ENCODE data around the gene CDKN1A.

The CDKN1A gene

DNA sequence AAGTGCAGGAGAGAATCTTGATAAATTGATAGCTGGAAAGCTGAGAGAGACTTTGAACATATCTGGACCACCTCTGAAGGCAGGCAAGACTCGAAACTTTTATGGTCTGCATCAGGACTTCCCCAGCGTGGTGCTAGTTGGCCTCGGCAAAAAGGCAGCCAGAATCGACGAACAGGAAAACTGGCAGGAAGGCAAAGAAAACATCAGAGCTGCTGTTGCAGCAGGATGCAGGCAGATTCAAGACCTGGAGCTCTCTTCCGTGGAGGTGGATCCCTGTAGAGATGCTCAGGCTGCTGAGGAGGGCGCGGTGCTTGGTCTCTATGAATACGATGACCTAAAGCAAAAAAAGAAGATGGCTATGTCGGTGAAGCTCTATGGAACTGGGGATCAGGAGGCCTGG, 4.6 kb upstream of the CDKN1A start:
- in situ Hi-C loops (cut with MboI; ENCODE audit: low pct_unique_long_range_greater_than_20kb, low sequenced_read_pairs), result no loop called here
- DNase-seq, result no peak

DNA sequence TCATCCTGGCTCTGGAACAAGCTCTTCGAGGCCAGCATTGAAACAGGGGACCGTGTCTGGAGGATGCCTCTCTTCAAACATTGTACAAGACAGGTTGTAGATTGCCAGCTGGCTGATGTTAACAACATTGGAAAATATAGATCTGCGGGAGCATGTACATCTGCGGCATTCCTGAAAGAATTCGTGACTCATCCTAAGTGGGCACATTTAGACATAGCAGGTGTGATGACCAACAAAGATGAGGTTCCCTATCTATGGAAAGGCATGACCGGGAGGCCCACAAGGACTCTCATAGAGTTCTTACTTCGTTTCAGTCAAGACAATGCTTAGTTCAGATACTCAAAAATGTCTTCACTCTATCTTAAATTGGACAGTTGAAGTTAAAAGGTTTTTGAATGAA, 3.6 kb upstream of the CDKN1A start:
- in situ Hi-C loops (cut with MboI; ENCODE audit: low pct_unique_long_range_greater_than_20kb, low sequenced_read_pairs), result no loop called here
- DNase-seq, result no peak

GRCh38 chr6:36676141-36677058, 2.1 kb upstream of the CDKN1A start:
- in situ Hi-C loops (cut with MboI; ENCODE audit: low pct_unique_long_range_greater_than_20kb, low sequenced_read_pairs), result no loop called here

DNA sequence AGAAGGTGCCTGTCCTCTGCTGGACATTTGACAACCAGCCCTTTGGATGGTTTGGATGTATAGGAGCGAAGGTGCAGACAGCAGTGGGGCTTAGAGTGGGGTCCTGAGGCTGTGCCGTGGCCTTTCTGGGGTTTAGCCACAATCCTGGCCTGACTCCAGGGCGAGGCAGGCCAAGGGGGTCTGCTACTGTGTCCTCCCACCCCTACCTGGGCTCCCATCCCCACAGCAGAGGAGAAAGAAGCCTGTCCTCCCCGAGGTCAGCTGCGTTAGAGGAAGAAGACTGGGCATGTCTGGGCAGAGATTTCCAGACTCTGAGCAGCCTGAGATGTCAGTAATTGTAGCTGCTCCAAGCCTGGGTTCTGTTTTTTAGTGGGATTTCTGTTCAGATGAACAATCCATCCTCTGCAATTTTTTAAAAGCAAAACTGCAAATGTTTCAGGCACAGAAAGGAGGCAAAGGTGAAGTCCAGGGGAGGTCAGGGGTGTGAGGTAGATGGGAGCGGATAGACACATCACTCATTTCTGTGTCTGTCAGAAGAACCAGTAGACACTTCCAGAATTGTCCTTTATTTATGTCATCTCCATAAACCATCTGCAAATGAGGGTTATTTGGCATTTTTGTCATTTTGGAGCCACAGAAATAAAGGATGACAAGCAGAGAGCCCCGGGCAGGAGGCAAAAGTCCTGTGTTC, 1.3 kb upstream of the CDKN1A start:
- in situ Hi-C loops (cut with MboI; ENCODE audit: low pct_unique_long_range_greater_than_20kb, low sequenced_read_pairs), result no loop called here
- peak; percentile 74 for DNase-seq

More at GRCh38 chr6:36676141-36677058, 2.1 kb upstream of the CDKN1A start:
- DNase-seq, result peak; percentile 83

DNA sequence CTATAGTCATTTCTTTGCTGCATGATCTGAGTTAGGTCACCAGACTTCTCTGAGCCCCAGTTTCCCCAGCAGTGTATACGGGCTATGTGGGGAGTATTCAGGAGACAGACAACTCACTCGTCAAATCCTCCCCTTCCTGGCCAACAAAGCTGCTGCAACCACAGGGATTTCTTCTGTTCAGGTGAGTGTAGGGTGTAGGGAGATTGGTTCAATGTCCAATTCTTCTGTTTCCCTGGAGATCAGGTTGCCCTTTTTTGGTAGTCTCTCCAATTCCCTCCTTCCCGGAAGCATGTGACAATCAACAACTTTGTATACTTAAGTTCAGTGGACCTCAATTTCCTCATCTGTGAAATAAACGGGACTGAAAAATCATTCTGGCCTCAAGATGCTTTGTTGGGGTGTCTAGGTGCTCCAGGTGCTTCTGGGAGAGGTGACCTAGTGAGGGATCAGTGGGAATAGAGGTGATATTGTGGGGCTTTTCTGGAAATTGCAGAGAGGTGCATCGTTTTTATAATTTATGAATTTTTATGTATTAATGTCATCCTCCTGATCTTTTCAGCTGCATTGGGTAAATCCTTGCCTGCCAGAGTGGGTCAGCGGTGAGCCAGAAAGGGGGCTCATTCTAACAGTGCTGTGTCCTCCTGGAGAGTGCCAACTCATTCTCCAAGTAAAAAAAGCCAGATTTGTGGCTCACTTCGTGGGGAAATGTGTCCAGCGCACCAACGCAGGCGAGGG, 594 bp upstream of the CDKN1A start:
- in situ Hi-C loops (cut with MboI; ENCODE audit: low pct_unique_long_range_greater_than_20kb, low sequenced_read_pairs), result no loop called here
- peak; percentile 41 for DNase-seq

DNA sequence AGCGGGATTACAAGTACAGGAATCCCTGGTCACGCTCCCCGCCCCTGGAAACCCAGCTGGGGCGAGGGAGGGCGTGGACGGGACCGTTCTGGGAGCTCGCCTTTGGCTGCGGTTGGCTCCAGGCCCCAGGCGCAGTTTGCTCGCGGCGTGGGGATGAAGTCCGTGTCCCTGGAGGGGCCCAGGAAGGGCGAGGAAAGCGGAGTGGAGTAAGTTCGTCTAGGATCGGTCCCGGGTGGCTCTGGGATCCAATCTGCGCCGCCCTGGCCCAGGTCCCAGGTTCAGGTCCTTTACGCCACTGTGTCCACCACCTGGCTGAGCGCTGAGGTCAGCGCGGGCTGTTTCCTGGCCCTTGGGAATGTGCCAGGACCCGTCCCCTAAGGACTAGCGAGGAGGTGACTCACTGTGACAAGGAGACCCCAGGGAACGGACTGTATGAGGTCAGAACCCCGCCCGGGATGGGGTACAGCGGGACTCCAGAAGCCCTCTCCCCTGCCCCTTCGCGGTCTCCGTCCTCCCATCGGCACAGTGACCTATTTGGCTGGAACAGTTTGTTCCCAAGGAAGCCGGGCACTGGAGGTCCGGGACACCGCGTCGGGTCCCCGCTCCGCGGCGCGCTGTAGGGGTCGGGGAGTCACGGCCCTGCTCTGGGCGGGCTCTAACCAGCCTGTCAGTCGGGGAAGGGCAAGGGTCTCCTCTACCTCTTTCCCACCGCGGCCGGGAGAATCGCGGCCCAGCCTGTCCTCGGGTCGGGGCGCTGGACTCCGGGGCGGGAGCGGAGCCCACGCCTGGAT, 724 bp downstream of the CDKN1A start:
- in situ Hi-C loops (cut with MboI; ENCODE audit: low pct_unique_long_range_greater_than_20kb, low sequenced_read_pairs), result no loop called here
- peak; percentile 65 for DNase-seq

DNA sequence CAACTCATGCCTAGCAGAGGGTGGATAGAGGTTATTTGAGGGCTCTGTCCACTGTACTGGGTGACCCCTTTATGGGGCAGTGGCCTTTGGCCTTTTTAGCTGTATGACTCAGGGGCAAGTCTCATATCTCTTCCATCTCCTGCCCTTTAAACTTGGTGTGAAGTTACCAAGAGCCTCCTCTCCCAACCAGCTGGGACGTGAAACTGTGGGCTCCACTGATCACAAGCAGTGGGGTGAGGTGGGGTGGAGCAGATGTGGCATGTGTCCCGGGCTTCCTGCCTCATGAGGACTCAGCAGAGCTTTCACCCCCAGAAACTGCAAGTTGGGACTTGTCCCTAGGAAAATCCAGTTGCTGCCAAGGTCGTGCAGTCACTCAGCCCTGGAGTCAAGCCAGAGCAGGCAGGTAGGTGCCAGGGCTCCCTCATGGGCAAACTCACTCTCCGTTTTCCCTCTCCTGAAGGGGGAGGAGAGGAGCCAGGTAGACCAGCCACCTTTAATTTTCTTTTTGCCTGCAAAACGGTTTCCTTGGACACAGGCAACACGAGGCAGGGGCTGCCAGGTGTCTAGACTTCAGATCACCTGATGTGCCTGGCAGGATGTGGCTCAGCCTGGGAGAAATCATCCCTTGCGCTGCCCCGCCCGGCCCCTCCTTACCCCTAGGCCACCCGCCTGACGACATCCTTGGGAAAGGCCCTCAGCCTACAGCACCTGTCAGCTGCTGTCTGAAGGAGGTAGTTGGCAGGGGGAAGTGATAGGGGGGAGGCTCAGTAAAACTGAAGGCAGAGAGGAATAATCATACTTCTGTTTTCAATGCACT, 4.0 kb downstream of the CDKN1A start:
- peak; percentile 82 for DNase-seq
- in situ Hi-C loops (cut with MboI; ENCODE audit: low pct_unique_long_range_greater_than_20kb, low sequenced_read_pairs), result loop anchor here (10.0 kb wide), 1 partner anchor 58 kb away; no protein-coding TSS in a partner anchor

- in situ Hi-C loops (cut with MboI; ENCODE audit: low pct_unique_long_range_greater_than_20kb, low sequenced_read_pairs), result loop anchor here (10.0 kb wide), 1 partner anchor 58 kb away; no protein-coding TSS in a partner anchor
Observed at GRCh38 chr6:36683145-36683655, 4.7 kb downstream of the CDKN1A start.

GRCh38 chr6:36683656-36684446, 5.3 kb downstream of the CDKN1A start:
- in situ Hi-C loops (cut with MboI; ENCODE audit: low pct_unique_long_range_greater_than_20kb, low sequenced_read_pairs), result loop anchor here (10.0 kb wide), 1 partner anchor 59 kb away; no protein-coding TSS in a partner anchor
- peak; percentile 69 for DNase-seq

More at GRCh38 chr6:36683145-36683655, 4.7 kb downstream of the CDKN1A start:
- DNase-seq, result peak; percentile 66

DNA sequence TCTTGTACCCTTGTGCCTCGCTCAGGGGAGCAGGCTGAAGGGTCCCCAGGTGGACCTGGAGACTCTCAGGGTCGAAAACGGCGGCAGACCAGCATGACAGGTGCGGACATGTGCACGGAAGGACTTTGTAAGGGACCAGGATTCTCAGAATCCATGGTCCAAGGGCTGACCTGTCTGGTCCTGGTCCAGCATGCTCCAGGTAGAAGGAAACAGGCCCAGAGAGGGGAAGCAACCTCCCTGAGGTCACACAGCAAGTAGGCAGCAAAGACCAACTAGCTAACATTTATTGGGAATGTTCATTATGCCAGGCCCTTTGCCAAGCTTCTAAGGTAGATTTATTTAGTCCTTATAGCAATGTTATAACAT, 5.9 kb downstream of the CDKN1A start:
- in situ Hi-C loops (cut with MboI; ENCODE audit: low pct_unique_long_range_greater_than_20kb, low sequenced_read_pairs), result loop anchor here (10.0 kb wide), 1 partner anchor 60 kb away; no protein-coding TSS in a partner anchor
- peak; percentile 58 for DNase-seq

DNA sequence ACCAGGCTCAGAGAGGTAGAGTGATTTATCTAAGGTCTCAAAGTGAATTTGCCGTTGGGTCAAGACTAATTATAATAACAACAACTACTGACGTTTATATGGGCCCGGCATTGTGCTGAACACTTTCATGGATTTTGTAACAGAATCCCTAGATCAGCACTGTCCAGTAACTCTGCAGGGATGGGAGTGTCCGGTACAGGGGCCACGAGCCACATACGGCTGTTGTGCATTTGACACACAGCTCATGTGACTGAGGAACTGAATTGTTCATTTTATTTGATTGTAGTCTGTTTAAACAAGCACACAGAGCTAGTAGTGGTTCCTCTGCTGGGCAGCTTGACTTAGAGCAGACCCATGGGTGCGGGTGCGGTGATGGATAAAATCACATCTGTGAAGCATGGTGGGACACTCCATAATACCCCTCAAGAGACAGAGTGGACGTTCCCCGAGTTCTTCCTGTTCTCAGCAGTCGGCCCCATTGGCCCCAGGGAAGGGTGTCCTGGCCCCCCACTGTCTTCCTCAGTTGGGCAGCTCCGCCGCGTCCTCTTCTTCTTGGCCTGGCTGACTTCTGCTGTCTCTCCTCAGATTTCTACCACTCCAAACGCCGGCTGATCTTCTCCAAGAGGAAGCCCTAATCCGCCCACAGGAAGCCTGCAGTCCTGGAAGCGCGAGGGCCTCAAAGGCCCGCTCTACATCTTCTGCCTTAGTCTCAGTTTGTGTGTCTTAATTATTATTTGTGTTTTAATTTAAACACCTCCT, 6.8 kb downstream of the CDKN1A start:
- DNase-seq, result peak; percentile 72

GRCh38 chr6:36685926-36686667, 7.6 kb downstream of the CDKN1A start:
- in situ Hi-C loops (cut with MboI; ENCODE audit: low pct_unique_long_range_greater_than_20kb, low sequenced_read_pairs), result loop anchor here (10.0 kb wide), 1 partner anchor 61 kb away; no protein-coding TSS in a partner anchor
- peak; percentile 74 for DNase-seq

More for the DNA sequence above, 6.8 kb downstream of the CDKN1A start:
- in situ Hi-C loops (cut with MboI; ENCODE audit: low pct_unique_long_range_greater_than_20kb, low sequenced_read_pairs), result loop anchor here (10.0 kb wide), 1 partner anchor 61 kb away; no protein-coding TSS in a partner anchor

GRCh38 chr6:36686668-36687513, 8.4 kb downstream of the CDKN1A start:
- peak; percentile 68 for DNase-seq
- in situ Hi-C loops (cut with MboI; ENCODE audit: low pct_unique_long_range_greater_than_20kb, low sequenced_read_pairs), result loop anchor here (10.0 kb wide), 1 partner anchor 62 kb away; no protein-coding TSS in a partner anchor

DNA sequence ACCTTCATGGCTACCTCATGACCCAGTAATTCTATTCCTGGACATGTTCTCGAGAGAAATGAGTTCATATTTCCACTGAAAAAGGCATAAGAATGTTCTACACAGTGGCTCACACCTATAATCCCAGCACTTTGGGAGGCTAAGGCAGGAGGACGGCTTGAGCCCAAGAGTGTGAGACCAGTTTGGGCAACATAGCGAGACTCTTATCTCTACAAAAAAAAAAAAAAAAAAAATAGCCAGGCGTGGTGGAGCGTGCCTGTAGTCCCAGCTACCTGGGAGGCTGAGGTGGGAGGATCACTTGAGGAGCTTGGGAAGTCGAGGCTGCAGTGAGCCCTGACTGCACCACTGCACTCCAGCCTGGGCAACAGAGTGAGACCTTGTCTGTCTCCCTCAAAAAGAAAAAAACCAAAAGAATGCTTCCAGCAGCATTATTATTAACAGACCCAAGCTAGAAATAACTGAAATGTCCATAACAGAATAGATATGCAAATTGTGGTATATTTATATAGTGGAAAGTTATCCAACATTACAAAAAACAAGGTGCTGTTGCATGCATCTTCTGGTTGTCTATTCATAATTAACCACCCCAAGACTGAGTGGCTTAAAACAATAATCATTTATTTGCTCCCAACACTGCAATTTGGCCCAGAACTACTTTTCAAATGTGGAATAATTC, 9.7 kb downstream of the CDKN1A start:
- in situ Hi-C loops (cut with MboI; ENCODE audit: low pct_unique_long_range_greater_than_20kb, low sequenced_read_pairs), result loop anchor here (10.0 kb wide), 1 partner anchor 63 kb away; no protein-coding TSS in a partner anchor
- peak; percentile 90 for DNase-seq

Data from KBM-7 (cell line).